Mesothelial cell of epicardium (in vitro differentiated cells): ENCODE data around the gene FAM20B. TPM values are rescaled to one million over a fixed set of nuclear protein-coding genes. Genes with fewer than 3 reads are reported as not detected.
A peak's percentile ranks its signal among the peaks of the same experiment; 100 is the strongest.

Experiments used
- DNase-seq, 2 experiments: peaks; one replicate each; pipeline ENCODE4 v3.0.0; 2021; ENCODE audit warnings: low spot score in 2 of 2; ENCODE audit not compliant: unreplicated experiment in 2 of 2
- H3K27ac Mint-ChIP-seq: 2 replicates; pipeline ENCODE4 v1.8.0; 2021; ENCODE audit warnings: mixed read lengths
- H3K27me3 Mint-ChIP-seq: 2 replicates; pipeline ENCODE4 v1.8.0; 2021; ENCODE audit warnings: low read depth, mixed read lengths
- H3K36me3 Mint-ChIP-seq: 2 replicates; pipeline ENCODE4 v1.8.0; 2021; ENCODE audit warnings: mixed read lengths
- H3K4me1 Mint-ChIP-seq: 2 replicates; pipeline ENCODE4 v1.8.0; 2021; ENCODE audit warnings: mixed read lengths
- H3K4me3 Mint-ChIP-seq: 2 replicates; pipeline ENCODE4 v1.8.0; 2021; ENCODE audit warnings: mild to moderate bottlenecking, moderate library complexity, mixed read lengths
- H3K9me3 Mint-ChIP-seq: 2 replicates; pipeline ENCODE4 v1.8.0; 2021; ENCODE audit warnings: mixed read lengths
- CTCF ChIP-seq: fragments of 200-600 bp; sonication (generic); IDR thresholded peaks from one replicate; pipeline ENCODE4 v1.5.0; 2021; ENCODE audit warnings: antibody characterized with exemption; ENCODE audit not compliant: unreplicated experiment
- total RNA-seq: library from RNA; stranded (reverse); gene quantifications from 3 replicates; pipeline ENCODE4 v1.2.1, GENCODE V29; 2021

The FAM20B gene
- total RNA-seq, 1 donor from 2014 or later = 52.2 TPM

- no peaks in the 10 kb centered on the region for H3K27me3 Mint-ChIP-seq
- H3K4me1 Mint-ChIP-seq = no peaks in the 10 kb centered on the region
- no peaks in the 10 kb centered on the region for H3K9me3 Mint-ChIP-seq
Observed at GRCh38 chr1:179115181-179115580, 89.5 kb downstream of the FAM20B start.

GRCh38 chr1:179119513-179119912 is 93.8 kb downstream of the FAM20B start:
- Mint-ChIP-seq H3K36me3 (peaks cover 29% of the 10 kb centered on the region), H3K27me3 (no peaks in the 10 kb centered on the region), H3K27ac (no peak overlapping the region), H3K4me1 (no peaks in the 10 kb centered on the region), H3K4me3 (no peak overlapping the region), H3K9me3 (no peaks in the 10 kb centered on the region)
- no peak for DNase-seq
- no peak for TF ChIP-seq CTCF

More at GRCh38 chr1:179115181-179115580, 89.5 kb downstream of the FAM20B start:
- TF ChIP-seq CTCF = no peak
- no peak for DNase-seq
- peaks cover 41% of the 10 kb centered on the region for H3K36me3 Mint-ChIP-seq
- no peak overlapping the region for H3K4me3 Mint-ChIP-seq
- no peak overlapping the region for H3K27ac Mint-ChIP-seq

- Mint-ChIP-seq H3K27ac (no peak overlapping the region), H3K4me3 (no peak overlapping the region)
Observed at GRCh38 chr1:179120736-179121135, 95.0 kb downstream of the FAM20B start.

GRCh38 chr1:179121159-179121938 is 95.7 kb downstream of the FAM20B start:
- no peaks in the 10 kb centered on the region for H3K9me3 Mint-ChIP-seq
- H3K27me3 Mint-ChIP-seq = no peaks in the 10 kb centered on the region
- H3K27ac Mint-ChIP-seq = no peak overlapping the region
- TF ChIP-seq CTCF = peak; percentile 49
- H3K4me1 Mint-ChIP-seq = no peaks in the 10 kb centered on the region
- H3K36me3 Mint-ChIP-seq = peaks cover 21% of the 10 kb centered on the region
- DNase-seq = no peak
- no peak overlapping the region for H3K4me3 Mint-ChIP-seq

More at GRCh38 chr1:179120736-179121135, 95.0 kb downstream of the FAM20B start:
- H3K9me3 Mint-ChIP-seq = no peaks in the 10 kb centered on the region
- H3K36me3 Mint-ChIP-seq = peaks cover 23% of the 10 kb centered on the region
- TF ChIP-seq CTCF = no peak
- H3K27me3 Mint-ChIP-seq = no peaks in the 10 kb centered on the region
- no peaks in the 10 kb centered on the region for H3K4me1 Mint-ChIP-seq
- DNase-seq = no peak

- Mint-ChIP-seq H3K27me3 (no peaks in the 10 kb centered on the region), H3K27ac (no peak overlapping the region), H3K36me3 (peaks cover 4% of the 10 kb centered on the region), H3K4me1 (peaks cover 2% of the 10 kb centered on the region), H3K9me3 (no peaks in the 10 kb centered on the region), H3K4me3 (no peak overlapping the region)
- no peak for DNase-seq
- no peak for TF ChIP-seq CTCF
Observed at GRCh38 chr1:179124873-179125272, 99.2 kb downstream of the FAM20B start.

Other genes with a start within 250 kb of the FAM20B start
- 0.67 to 0.80 TPM (median 0.72 TPM) in 3 replicates for gene ANGPTL1, start 154.8 kb upstream of the FAM20B start, total RNA-seq
- 16.5 to 18.3 TPM (median 17.3 TPM) in 3 replicates for gene TOR3A, start 56.2 kb downstream of the FAM20B start, total RNA-seq
- 22.5 to 23.7 TPM (median 22.7 TPM) in 3 replicates for gene ABL2, start 203.8 kb downstream of the FAM20B start, total RNA-seq